Mesodermal cell (in vitro differentiated cells): Measurements from ENCODE around the gene GFPT2.
A peak's percentile ranks its signal among the peaks of the same experiment; 100 is the strongest.

ENCODE experiments used
- H3K27ac ChIP-seq: 2 replicates; pipeline ENCODE4 v1.7.0; 2013; ENCODE audit warnings: mild to moderate bottlenecking, low read depth, low read length, moderate library complexity; ENCODE audit not compliant: severe bottlenecking
- H3K36me3 ChIP-seq: 2 replicates; pipeline ENCODE4 v1.7.1; 2013; ENCODE audit warnings: mild to moderate bottlenecking, low read length, moderate library complexity; ENCODE audit not compliant: control insufficient read depth, insufficient read depth
- H3K4me1 ChIP-seq: one replicate; pipeline ENCODE4 v1.7.1; 2013; ENCODE audit warnings: mild to moderate bottlenecking, low read length; ENCODE audit not compliant: insufficient read depth, control insufficient read depth, poor library complexity, severe bottlenecking
- H3K4me3 ChIP-seq: 2 replicates; pipeline ENCODE4 v1.7.0; 2013; ENCODE audit warnings: low read length, control low read depth, mild to moderate bottlenecking; ENCODE audit not compliant: insufficient read depth, poor library complexity, severe bottlenecking; ENCODE audit errors: extremely low read depth
- H3K9me3 ChIP-seq: 2 replicates; pipeline ENCODE4 v1.7.1; 2013; ENCODE audit warnings: mild to moderate bottlenecking, low read length, moderate library complexity; ENCODE audit not compliant: control insufficient read depth
- WGBS, 2 experiments: methylation state at CpG; one replicate each; pipeline ENCODE4 v1.1.5; 2013; ENCODE audit warnings: missing lambda C conversion rate in 2 of 2; ENCODE audit not compliant: insufficient coverage in 2 of 2; 5-methylcytosine and 5-hydroxymethylcytosine counted together

The GFPT2 gene

GRCh38 chr5:180365829-180366228 lies 12.7 kb upstream of the GFPT2 start:
- WGBS, 2 experiments = 89 to 100% methylated on average over 1 to 2 of the region's 4 CpGs
- H3K27ac ChIP-seq = no peak overlapping the region

DNA sequence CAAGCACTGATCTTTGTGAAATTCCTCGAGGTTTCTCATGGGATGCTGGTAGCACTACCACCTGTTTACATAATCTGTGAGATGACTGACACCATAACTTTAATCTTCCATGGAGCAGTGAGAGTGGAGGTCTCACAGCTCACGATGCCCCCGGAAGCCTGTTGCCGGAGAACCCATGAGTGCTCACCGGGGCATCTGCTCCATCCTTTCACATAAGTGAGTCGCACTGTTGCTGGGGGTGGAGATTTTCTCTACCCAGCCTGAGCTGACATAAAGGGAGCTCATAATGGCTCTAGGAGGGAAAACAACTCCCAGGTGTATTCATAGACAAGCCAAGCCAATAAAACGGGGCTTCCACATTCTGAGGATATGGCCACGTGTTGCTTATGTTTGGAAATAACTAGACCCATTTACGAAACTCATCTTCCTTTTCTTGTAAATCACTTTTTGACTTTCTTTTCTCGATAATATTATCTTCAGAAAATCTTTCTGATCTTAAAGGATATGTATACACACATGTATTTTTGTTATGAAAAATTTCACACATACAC lies 11.2 kb upstream of the GFPT2 start:
- Histone ChIP-seq H3K4me3 (no peak overlapping the region), H3K27ac (no peak overlapping the region), H3K36me3 (no peaks in the 10 kb centered on the region), H3K9me3 (no peaks in the 10 kb centered on the region), H3K4me1 (no peaks in the 10 kb centered on the region)
- 89 to 91% methylated on average over 3 to 6 of the region's 10 CpGs for WGBS, 2 experiments

More at GRCh38 chr5:180365829-180366228, 12.7 kb upstream of the GFPT2 start:
- Histone ChIP-seq H3K4me3 (no peak overlapping the region), H3K4me1 (no peaks in the 10 kb centered on the region), H3K9me3 (no peaks in the 10 kb centered on the region), H3K36me3 (no peaks in the 10 kb centered on the region)

- Histone ChIP-seq H3K4me3 (no peak overlapping the region), H3K27ac (no peak overlapping the region), H3K36me3 (no peaks in the 10 kb centered on the region), H3K4me1 (no peaks in the 10 kb centered on the region), H3K9me3 (no peaks in the 10 kb centered on the region)
- WGBS, 2 experiments = 91 to 92% methylated on average over 21 to 23 of the region's 24 CpGs
Observed at GRCh38 chr5:180360078-180360957, 7.2 kb upstream of the GFPT2 start.

DNA sequence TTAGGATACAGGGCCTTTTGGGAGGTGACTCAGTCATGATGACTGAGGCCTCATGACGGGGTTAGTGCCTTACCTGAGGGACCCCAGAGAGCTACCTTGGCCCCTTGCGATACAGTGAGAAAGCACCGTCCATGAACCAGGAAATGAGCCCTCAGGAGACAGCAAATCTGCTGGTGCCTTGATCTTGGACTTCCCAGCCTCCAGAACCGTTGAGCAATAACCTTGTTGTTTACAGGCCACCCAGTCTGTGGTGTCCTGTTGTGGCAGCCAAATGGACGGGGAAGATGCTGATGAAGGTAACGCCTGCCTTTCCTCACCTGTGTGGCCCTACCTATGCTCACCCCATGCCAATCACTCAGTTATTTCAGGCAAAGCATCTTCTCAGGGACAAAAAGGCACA lies 5.6 kb upstream of the GFPT2 start:
- Histone ChIP-seq H3K4me1 (no peaks in the 10 kb centered on the region), H3K27ac (no peak overlapping the region), H3K4me3 (no peak overlapping the region), H3K36me3 (no peaks in the 10 kb centered on the region), H3K9me3 (no peaks in the 10 kb centered on the region)
- WGBS, 2 experiments = 84 to 89% methylated on average over 6 of the region's 6 CpGs

DNA sequence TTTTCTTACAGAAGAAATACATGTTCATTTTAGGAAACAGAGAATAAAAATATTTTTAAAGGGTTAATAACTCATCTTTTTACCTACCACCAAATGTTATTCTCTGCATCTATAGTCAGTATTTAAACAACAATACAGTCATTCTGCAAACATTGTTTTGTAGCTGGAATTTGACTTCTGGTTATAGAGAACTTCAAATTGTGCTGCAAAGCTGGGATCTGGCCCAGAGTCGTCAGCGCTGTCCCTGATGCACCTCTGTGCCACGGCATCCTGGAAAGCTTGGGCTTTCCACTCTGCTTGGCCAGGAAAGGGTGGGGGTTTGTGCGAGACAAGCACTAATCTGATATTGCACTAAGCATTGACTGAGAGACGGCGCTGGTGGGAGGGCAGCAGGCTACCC lies 5.0 kb upstream of the GFPT2 start:
- Histone ChIP-seq H3K9me3 (no peaks in the 10 kb centered on the region), H3K27ac (no peak overlapping the region), H3K4me1 (no peaks in the 10 kb centered on the region), H3K4me3 (no peak overlapping the region), H3K36me3 (no peaks in the 10 kb centered on the region)
- 97% methylated on average over 5 to 6 of the region's 6 CpGs for WGBS, 2 experiments

GRCh38 chr5:180354966-180355365 lies 1.8 kb upstream of the GFPT2 start:
- 86 to 97% methylated on average over 5 of the region's 5 CpGs for WGBS, 2 experiments
- H3K9me3 ChIP-seq = no peaks in the 10 kb centered on the region
- no peaks in the 10 kb centered on the region for H3K36me3 ChIP-seq
- no peak overlapping the region for H3K4me3 ChIP-seq
- peaks cover 8% of the 10 kb centered on the region for H3K4me1 ChIP-seq
- no peak overlapping the region for H3K27ac ChIP-seq

DNA sequence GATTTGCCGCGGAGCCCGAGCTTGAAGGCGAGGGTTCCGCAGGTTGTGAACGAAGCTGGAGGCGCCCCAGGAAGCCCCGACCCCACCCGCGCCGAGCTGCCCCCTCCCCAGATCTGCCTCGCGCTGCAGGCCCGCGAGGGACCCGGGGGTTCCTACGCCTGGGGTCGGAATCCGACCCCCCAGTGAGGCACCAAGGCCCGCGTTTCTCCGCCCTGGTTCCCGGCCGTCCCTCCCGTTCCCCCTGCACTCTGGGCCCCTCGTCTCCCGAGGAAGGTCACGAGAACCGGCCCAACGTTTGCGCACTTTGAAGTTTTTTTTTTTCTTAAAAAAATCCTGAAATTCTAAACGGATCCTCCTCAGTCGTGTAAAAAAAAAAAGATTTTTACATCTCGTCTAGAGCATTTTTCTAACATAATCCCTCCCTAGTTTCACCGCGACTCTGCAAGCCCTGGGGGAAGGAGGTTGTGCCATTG lies 880 bp upstream of the GFPT2 start:
- Histone ChIP-seq H3K36me3 (no peaks in the 10 kb centered on the region), H3K9me3 (no peaks in the 10 kb centered on the region), H3K27ac (no peak overlapping the region), H3K4me1 (peaks cover 10% of the 10 kb centered on the region), H3K4me3 (peak overlapping the region; percentile 76)
- WGBS, 2 experiments = 1 to 4% methylated on average over 21 to 29 of the region's 36 CpGs

GRCh38 chr5:180352116-180353047 lies 754 bp downstream of the GFPT2 start:
- H3K4me3 ChIP-seq = peak overlapping the region; percentile 76
- H3K36me3 ChIP-seq = no peaks in the 10 kb centered on the region
- no peaks in the 10 kb centered on the region for H3K9me3 ChIP-seq
- H3K27ac ChIP-seq = peak overlapping the region; percentile 5
- H3K4me1 ChIP-seq = peaks cover 17% of the 10 kb centered on the region
- WGBS, 2 experiments = 0 to 3% methylated on average over 60 to 65 of the region's 95 CpGs

GRCh38 chr5:180350711-180351465 lies 2.2 kb downstream of the GFPT2 start:
- 41 to 48% methylated on average over 9 to 10 of the region's 11 CpGs for WGBS, 2 experiments
- peaks cover 4% of the 10 kb centered on the region for H3K36me3 ChIP-seq
- H3K4me3 ChIP-seq = peak overlapping the region; percentile 76
- no peaks in the 10 kb centered on the region for H3K9me3 ChIP-seq
- H3K27ac ChIP-seq = no peak overlapping the region
- H3K4me1 ChIP-seq = peaks cover 19% of the 10 kb centered on the region

DNA sequence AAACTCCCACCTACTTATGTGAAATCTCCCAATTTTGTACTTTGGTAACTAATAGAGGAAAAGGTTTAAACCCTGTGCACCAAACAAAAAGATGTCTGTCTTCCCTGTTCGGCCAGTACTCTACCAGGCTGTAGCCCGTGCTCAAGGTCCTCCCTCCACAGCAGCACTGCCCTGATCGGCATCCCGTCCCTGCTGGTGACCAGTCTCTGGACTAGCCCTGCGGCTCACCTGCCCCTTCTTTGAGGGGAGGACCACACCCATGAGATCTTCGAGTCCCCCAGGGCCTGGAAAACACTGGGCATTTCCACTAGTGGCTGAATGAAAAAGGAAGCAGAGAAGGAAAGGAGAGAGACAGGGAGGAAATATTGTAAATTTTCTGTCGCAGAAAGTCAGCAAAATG lies 2.8 kb downstream of the GFPT2 start:
- Histone ChIP-seq H3K9me3 (no peaks in the 10 kb centered on the region), H3K4me3 (no peak overlapping the region), H3K36me3 (peaks cover 6% of the 10 kb centered on the region), H3K27ac (no peak overlapping the region), H3K4me1 (peaks cover 19% of the 10 kb centered on the region)
- WGBS, 2 experiments = 78 to 84% methylated on average over 6 to 7 of the region's 7 CpGs
